Measurements from ENCODE around the gene NUTM2G.
"Not testable (repeated sequence)": the region's sequence is repeated elsewhere in the genome, so short reads cannot be mapped to it uniquely, and the experiment has no call there.

The NUTM2G gene

GRCh38 chr9:96934706-96935105 lies 6.1 kb downstream of the NUTM2G start:
- not testable (repeated sequence) for H3K36me3 Mint-ChIP-seq; H3K27ac Mint-ChIP-seq; H3K9me3 Mint-ChIP-seq (ENCODE audit: low read depth); H3K4me3 Mint-ChIP-seq; H3K27me3 Mint-ChIP-seq; H3K4me1 Mint-ChIP-seq (ENCODE audit: low read depth)

DNA sequence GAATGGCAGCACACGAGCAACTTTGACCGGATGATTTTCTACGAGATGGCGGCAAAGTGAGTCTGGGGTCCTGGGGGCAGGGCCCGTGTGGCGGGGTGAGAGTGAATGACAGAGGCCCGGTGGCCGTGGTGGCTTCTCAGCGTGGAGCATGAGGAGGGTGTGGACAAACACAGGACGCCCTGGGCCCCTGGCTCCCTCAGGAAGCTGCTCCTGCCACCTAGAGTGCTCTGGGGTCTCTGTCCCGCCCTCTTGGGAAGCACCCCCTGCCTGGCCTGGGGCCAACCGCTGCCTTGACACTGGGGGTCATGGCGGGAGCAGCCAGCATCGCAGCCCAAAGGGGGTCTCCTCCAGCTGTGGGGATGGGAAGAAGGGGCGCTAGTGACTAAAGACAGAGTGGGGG lies 6.8 kb downstream of the NUTM2G start:
- H3K4me1 Mint-ChIP-seq (ENCODE audit: low read depth); H3K27me3 Mint-ChIP-seq; H3K27ac Mint-ChIP-seq; H3K9me3 Mint-ChIP-seq (ENCODE audit: low read depth); H3K36me3 Mint-ChIP-seq; H3K4me3 Mint-ChIP-seq: not testable (repeated sequence)

DNA sequence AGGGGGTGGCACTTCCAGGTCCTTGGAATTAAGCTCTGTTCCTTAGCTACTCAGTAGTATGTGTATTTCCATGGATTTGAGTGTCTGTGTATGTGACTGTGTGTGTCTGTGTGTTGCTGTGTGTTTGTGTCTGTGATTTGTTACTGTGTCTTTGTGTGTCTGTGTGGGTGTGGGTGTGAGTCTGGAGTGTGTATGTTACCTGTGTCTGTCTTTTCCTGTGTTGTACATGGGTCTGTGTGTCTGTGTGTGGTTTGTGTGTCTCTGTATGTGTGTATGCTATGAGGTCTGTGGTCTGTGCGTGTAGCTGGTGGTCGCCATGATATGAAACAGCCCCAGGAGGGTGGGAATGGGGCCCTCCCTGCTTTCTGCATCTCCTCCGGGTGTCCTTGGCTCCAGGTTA lies 8.8 kb downstream of the NUTM2G start:
- H3K4me1 Mint-ChIP-seq (ENCODE audit: low read depth); H3K9me3 Mint-ChIP-seq (ENCODE audit: low read depth); H3K36me3 Mint-ChIP-seq; H3K27me3 Mint-ChIP-seq: not testable (repeated sequence)
- peak overlapping the region; percentile 32 for H3K4me3 Mint-ChIP-seq
- peak overlapping the region; percentile 78 for H3K27ac Mint-ChIP-seq

DNA sequence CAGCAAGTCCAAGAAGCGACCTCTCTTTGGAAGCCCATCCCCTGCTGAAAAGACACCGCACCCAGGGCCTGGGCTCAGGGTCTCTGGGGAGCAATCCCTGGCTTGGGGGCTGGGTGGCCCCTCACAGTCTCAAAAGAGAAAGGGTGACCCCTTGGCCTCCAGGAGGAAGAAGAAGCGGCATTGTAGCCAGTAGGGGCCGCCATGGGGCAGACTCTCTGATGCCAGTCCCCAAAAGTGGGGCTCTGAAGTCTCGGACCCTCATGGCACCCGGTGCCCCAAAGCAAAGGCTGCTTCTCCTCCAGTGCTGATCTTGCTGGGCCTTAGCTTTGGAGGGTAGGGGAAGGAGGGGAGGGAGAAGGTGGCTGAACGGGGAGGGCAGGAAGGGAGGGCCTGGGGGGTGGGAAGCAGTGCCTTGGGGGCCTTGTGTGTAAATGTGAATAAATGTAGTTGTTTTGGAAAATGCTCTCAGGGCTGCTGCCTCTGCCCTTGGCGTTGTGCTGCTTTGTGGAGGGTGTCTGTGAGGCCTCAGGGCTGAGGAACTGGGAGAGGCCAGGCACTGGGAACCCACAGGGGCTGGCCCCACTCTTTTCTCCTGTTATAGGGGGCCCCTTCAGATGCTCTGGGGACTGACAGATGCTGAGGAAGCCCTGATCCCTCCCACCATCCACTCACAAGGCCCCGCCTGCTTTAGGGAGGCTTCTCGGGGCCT lies 10.5 kb downstream of the NUTM2G start:
- not testable (repeated sequence) for H3K27ac Mint-ChIP-seq; H3K27me3 Mint-ChIP-seq; H3K9me3 Mint-ChIP-seq (ENCODE audit: low read depth); H3K36me3 Mint-ChIP-seq; H3K4me1 Mint-ChIP-seq (ENCODE audit: low read depth); H3K4me3 Mint-ChIP-seq

DNA sequence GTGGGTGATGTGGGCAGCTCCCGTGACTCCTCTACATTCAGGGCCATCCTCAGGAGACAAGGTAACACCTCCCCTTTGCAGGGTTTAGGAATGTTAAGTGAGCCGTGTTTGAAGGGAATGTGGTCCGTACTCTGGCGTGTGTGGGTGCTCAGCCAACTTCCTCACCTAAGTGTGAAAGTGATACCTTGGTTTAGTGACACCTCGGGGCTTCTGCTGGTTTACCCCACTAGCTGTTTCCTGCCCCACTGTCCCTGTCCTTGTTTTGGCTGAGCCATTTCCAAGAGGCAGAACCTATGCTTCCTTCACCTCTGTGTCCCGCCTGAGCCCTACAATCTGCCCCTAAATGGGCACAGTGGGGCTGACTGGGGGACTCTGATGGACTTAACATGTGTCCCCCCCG lies 12.3 kb downstream of the NUTM2G start:
- not testable (repeated sequence) for H3K4me3 Mint-ChIP-seq; H3K4me1 Mint-ChIP-seq (ENCODE audit: low read depth); H3K36me3 Mint-ChIP-seq; H3K27ac Mint-ChIP-seq; H3K9me3 Mint-ChIP-seq (ENCODE audit: low read depth); H3K27me3 Mint-ChIP-seq

DNA sequence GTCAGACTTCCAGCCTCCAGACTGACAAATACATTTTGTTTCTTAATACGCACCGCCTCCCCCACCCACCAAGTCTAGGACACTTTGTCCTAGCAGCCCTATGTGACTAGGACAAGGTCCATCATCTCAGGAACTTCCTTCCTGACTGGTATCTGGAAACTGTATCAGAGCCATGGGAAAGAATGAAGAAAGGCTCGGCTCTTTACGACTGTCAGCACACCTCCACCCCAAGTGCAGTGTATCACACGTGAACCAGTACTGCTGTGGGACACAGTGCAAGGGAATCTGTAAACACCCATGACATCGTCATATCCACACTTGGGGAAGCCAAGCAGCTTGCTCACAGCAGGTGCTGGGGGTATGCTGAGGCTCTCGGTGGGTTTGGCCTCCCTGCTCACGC lies 13.0 kb downstream of the NUTM2G start:
- not testable (repeated sequence) for H3K9me3 Mint-ChIP-seq (ENCODE audit: low read depth); H3K27me3 Mint-ChIP-seq; H3K27ac Mint-ChIP-seq; H3K4me3 Mint-ChIP-seq; H3K36me3 Mint-ChIP-seq; H3K4me1 Mint-ChIP-seq (ENCODE audit: low read depth)

GRCh38 chr9:96942181-96942580 lies 13.5 kb downstream of the NUTM2G start:
- H3K27me3 Mint-ChIP-seq; H3K4me1 Mint-ChIP-seq (ENCODE audit: low read depth); H3K9me3 Mint-ChIP-seq (ENCODE audit: low read depth); H3K36me3 Mint-ChIP-seq; H3K4me3 Mint-ChIP-seq; H3K27ac Mint-ChIP-seq: not testable (repeated sequence)

DNA sequence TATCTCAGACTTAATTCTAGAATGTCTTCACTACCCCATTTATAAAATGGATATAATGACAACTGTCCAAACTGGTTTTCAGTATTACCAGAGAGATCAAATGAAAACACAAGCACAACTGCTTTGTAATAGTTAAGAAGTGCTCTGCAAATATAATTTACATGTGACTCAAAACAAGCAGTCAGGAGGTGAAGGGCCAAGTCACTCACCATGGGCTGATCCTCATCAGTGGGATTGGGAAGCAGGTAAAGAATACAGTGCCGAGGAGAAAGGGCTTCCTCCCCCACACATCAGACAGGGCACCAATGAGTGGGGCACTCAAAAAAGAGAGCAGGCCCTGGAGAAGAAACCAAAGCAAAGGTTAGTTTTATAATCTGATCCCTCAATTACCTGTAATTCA lies 20.7 kb downstream of the NUTM2G start:
- not testable (repeated sequence) for H3K36me3 Mint-ChIP-seq; H3K27me3 Mint-ChIP-seq; H3K4me1 Mint-ChIP-seq (ENCODE audit: low read depth); H3K4me3 Mint-ChIP-seq; H3K9me3 Mint-ChIP-seq (ENCODE audit: low read depth); H3K27ac Mint-ChIP-seq

DNA sequence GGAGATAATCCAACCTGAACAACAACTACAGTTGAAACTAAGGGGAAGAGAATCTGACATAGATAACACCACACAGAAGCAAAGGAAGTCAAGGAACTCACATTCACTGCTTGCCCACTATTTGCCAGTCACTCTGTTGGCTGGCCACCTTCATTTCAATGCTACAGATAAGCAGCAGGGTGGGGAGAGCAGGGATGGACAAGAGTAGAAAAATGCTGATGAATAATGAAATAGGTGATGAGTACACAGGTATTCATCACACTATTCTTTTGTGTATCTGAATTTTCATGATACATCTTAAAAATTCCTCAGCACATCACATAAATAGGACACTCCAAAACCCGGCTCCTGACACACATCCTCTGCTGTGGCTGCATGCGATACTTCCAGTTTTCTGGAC lies 21.9 kb downstream of the NUTM2G start:
- H3K9me3 Mint-ChIP-seq (ENCODE audit: low read depth); H3K27me3 Mint-ChIP-seq; H3K4me3 Mint-ChIP-seq; H3K4me1 Mint-ChIP-seq (ENCODE audit: low read depth); H3K36me3 Mint-ChIP-seq: not testable (repeated sequence)
- H3K27ac Mint-ChIP-seq: peak overlapping the region; percentile 42

DNA sequence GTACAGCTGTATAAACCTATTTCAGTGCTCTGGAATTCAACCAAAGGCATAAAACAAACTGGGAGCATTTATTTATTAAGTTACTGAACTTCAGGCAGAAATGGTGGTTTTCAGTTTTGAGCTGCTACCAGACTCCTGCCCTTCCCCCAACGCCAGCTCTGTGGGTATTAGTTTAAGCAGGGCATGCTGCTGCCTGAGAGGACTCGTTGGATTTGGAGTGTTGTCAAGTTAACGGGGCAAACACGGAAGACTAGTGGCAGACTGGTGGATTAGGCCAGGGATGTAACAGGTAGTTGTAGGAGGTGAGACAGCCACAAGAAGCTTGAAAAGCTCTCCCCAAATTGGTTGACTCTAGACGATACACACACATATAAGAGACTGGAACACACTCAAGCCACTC lies 38.9 kb downstream of the NUTM2G start:
- not testable (repeated sequence) for H3K4me1 Mint-ChIP-seq (ENCODE audit: low read depth); H3K4me3 Mint-ChIP-seq; H3K27ac Mint-ChIP-seq; H3K9me3 Mint-ChIP-seq (ENCODE audit: low read depth); H3K36me3 Mint-ChIP-seq; H3K27me3 Mint-ChIP-seq

DNA sequence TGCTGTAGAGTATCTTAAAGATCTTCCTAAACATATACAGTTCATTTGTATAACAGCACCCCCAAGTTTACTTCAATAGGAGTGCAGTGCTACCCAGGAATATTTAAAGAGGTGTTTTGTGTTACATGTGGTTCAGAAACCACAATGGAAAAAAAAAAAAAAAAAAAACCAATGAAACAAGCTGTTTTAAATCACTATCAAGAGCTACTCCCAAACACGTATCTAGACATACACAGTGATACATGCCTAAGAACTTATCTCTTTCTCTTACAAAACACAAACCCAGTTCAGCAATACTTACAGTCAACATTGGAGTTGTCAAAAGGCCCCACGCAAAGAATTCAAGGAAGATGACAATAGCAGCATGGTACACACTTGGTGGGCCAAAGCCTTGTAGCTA lies 43.9 kb downstream of the NUTM2G start:
- H3K4me3 Mint-ChIP-seq: not testable (repeated sequence)
- H3K4me1 Mint-ChIP-seq (ENCODE audit: low read depth): peaks cover 34% of the 10 kb centered on the region

GRCh38 chr9:96974037-96974436 lies 45.4 kb downstream of the NUTM2G start:
- not testable (repeated sequence) for H3K27me3 Mint-ChIP-seq; H3K9me3 Mint-ChIP-seq (ENCODE audit: low read depth); H3K36me3 Mint-ChIP-seq; H3K27ac Mint-ChIP-seq; H3K4me3 Mint-ChIP-seq
- peaks cover 40% of the 10 kb centered on the region for H3K4me1 Mint-ChIP-seq (ENCODE audit: low read depth)

More for the DNA sequence above, 43.9 kb downstream of the NUTM2G start:
- H3K27ac Mint-ChIP-seq: peak overlapping the region; percentile 72
- H3K9me3 Mint-ChIP-seq (ENCODE audit: low read depth); H3K27me3 Mint-ChIP-seq; H3K36me3 Mint-ChIP-seq: not testable (repeated sequence)

DNA sequence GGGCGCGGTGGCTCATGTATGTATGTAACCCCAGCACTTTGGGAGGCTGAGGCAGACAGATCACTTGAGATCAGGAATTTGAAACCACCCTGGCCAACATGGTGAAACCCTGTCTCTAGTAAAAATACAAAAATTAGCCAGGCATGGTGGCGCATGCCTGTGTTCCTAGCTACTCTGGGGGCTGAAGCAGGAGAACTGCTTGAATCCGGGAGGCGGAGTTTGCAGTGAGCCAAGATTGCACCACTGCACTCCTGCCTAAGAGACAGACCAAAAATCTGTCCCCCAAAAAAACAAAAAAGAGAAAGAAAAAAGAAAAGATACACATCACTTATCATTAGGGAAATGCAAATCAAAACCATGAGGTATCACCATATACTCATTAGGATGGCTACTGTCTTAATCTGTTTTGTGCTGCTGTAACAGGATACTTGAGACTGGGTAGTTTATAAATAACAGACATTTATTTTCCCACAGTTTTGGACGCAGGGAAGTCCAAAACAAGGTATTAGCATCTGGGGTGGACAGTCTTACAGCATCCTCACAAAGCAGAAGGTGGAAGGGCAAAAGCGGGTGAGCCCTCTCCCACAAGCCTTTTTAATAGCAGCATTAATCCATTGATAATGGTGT lies 55.0 kb downstream of the NUTM2G start:
- not testable (repeated sequence) for H3K4me3 Mint-ChIP-seq; H3K36me3 Mint-ChIP-seq; H3K9me3 Mint-ChIP-seq (ENCODE audit: low read depth); H3K27ac Mint-ChIP-seq; H3K27me3 Mint-ChIP-seq
- H3K4me1 Mint-ChIP-seq (ENCODE audit: low read depth): peaks cover 19% of the 10 kb centered on the region

DNA sequence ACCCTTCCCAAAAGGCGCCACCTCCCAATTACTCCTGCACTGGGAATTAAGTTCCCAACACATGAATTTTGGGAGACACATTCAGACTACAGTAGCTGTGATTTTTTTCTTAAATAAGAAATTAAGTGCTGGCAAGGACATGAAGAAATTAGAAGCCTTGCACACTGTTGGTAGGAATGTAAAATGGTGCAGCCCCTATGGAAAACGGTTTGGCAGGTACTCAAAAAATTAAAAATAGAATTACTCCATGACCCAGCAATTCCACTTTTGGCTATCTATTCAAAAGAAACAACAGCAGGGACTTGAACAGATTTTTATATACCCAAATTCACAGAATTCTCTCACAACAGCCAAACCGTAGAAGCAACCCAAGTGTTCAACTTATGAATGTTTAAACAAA lies 55.5 kb downstream of the NUTM2G start:
- not testable (repeated sequence) for H3K27ac Mint-ChIP-seq, H3K4me3 Mint-ChIP-seq
- peaks cover 20% of the 10 kb centered on the region for H3K4me1 Mint-ChIP-seq (ENCODE audit: low read depth)

GRCh38 chr9:96984887-96985286 lies 56.2 kb downstream of the NUTM2G start:
- not testable (repeated sequence) for H3K4me3 Mint-ChIP-seq; H3K9me3 Mint-ChIP-seq (ENCODE audit: low read depth); H3K27me3 Mint-ChIP-seq; H3K36me3 Mint-ChIP-seq; H3K27ac Mint-ChIP-seq
- peaks cover 19% of the 10 kb centered on the region for H3K4me1 Mint-ChIP-seq (ENCODE audit: low read depth)

More for the DNA sequence above, 55.5 kb downstream of the NUTM2G start:
- not testable (repeated sequence) for H3K9me3 Mint-ChIP-seq (ENCODE audit: low read depth); H3K27me3 Mint-ChIP-seq; H3K36me3 Mint-ChIP-seq

Data from activated naive CD8-positive, alpha-beta T cell (primary cell).